PC-9 (cell line): ENCODE results near the gene SLC16A14.

ENCODE experiments used
- EZH2 ChIP-seq: fragments of 200-600 bp; sonication (generic); IDR thresholded peaks from 2 replicates; pipeline ENCODE4 v1.8.0; 2017; ENCODE audit warnings: antibody characterized with exemption, low read depth
- TF ChIP-seq, protein P1 (sequence below): fragments of 200-600 bp; sonication (generic); conservative IDR thresholded peaks from 2 replicates; pipeline ENCODE4 v1.6.1; 2017; ENCODE audit warnings: mixed run types, antibody characterized with exemption, mild to moderate bottlenecking, moderate library complexity

DNA sequence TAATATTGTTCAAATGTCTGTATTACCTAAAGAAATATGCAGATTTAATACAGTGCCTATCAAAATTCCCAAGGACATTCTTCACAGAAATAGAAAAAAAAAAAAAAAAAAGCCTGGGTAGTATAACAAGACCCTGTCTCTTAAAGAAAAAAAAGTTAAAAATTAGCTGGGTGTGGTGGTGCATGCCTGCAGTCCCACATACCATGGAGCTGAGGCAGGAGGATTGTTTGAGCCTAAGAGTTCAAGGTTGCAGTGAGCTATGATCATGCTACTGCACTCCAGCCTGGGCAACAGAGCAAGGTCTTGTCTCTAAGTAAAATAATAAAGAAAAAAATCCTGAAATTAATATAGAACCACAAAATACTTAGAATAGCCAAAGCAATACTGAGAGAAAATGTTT lies 51.9 kb downstream of the SLC16A14 start:
- TF ChIP-seq, protein P1, sequence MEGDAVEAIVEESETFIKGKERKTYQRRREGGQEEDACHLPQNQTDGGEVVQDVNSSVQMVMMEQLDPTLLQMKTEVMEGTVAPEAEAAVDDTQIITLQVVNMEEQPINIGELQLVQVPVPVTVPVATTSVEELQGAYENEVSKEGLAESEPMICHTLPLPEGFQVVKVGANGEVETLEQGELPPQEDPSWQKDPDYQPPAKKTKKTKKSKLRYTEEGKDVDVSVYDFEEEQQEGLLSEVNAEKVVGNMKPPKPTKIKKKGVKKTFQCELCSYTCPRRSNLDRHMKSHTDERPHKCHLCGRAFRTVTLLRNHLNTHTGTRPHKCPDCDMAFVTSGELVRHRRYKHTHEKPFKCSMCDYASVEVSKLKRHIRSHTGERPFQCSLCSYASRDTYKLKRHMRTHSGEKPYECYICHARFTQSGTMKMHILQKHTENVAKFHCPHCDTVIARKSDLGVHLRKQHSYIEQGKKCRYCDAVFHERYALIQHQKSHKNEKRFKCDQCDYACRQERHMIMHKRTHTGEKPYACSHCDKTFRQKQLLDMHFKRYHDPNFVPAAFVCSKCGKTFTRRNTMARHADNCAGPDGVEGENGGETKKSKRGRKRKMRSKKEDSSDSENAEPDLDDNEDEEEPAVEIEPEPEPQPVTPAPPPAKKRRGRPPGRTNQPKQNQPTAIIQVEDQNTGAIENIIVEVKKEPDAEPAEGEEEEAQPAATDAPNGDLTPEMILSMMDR, result no peak
- TF ChIP-seq EZH2, result no peak
